ENCODE measurements around the gene RPS27A. TPM values are rescaled to one million over a fixed set of nuclear protein-coding genes. Genes with fewer than 3 reads are reported as not detected.
"Not testable (repeated sequence)": the region's sequence is repeated elsewhere in the genome, so short reads cannot be mapped to it uniquely, and the experiment has no call there.

The RPS27A gene
- total and polyA plus RNA-seq, 9 donors = 1,558 to 6,047 (median 2,035) TPM

DNA sequence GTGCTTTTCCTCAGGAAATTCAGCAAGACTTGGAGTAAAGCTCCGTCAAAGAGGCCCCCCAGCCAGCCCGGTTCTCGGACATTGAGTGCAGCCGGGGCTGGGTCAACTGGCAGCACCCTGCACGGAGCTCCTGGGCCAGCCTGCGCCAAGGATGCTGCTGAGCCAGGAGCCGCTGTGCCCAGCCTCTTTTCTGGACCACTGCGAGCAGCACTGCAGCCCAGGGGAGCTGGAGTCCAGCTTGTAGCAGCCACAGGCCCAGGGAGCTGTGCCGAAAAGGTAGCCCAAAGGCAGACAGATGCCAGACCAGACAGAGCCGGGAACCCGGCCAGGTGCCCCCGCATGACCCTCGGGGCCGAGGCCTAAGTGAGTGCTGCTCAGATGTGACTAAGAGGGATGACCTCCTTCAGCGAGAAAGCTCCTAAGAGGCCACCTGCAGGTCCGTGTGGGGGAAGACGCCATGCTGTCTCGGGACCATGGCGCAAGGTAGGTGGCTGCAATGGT, 7.7 kb upstream of the RPS27A start:
- peak in 3 of 5 donors; percentile 20 to 52 (median 41) for DNase-seq
- no peaks in the 10 kb centered on the region for H3K27me3 ChIP-seq
- intact Hi-C loops (cut with DNase I) = no loop called here
- peaks cover 11% of the 10 kb centered on the region for H3K4me1 ChIP-seq (ENCODE audit: insufficient read depth)
- no peak overlapping the region for H3K4me3 ChIP-seq
- peak overlapping the region in 1 of 2 donors; percentile 94 for H3K27ac ChIP-seq
- no peaks in the 10 kb centered on the region for H3K9me3 ChIP-seq
- no peaks in the 10 kb centered on the region for H3K36me3 ChIP-seq
- WGBS, 3 donors = 72 to 81% (median 80%) methylated on average over 18 to 19 of the region's 19 CpGs
- no peak for TF ChIP-seq POLR2A (IDR thresholded peaks at IDR 0.05)
- TF ChIP-seq, protein P1, sequence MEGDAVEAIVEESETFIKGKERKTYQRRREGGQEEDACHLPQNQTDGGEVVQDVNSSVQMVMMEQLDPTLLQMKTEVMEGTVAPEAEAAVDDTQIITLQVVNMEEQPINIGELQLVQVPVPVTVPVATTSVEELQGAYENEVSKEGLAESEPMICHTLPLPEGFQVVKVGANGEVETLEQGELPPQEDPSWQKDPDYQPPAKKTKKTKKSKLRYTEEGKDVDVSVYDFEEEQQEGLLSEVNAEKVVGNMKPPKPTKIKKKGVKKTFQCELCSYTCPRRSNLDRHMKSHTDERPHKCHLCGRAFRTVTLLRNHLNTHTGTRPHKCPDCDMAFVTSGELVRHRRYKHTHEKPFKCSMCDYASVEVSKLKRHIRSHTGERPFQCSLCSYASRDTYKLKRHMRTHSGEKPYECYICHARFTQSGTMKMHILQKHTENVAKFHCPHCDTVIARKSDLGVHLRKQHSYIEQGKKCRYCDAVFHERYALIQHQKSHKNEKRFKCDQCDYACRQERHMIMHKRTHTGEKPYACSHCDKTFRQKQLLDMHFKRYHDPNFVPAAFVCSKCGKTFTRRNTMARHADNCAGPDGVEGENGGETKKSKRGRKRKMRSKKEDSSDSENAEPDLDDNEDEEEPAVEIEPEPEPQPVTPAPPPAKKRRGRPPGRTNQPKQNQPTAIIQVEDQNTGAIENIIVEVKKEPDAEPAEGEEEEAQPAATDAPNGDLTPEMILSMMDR (IDR thresholded peaks at IDR 0.05) = no peak
- no peak for TF ChIP-seq EP300 (IDR thresholded peaks at IDR 0.05)

DNA sequence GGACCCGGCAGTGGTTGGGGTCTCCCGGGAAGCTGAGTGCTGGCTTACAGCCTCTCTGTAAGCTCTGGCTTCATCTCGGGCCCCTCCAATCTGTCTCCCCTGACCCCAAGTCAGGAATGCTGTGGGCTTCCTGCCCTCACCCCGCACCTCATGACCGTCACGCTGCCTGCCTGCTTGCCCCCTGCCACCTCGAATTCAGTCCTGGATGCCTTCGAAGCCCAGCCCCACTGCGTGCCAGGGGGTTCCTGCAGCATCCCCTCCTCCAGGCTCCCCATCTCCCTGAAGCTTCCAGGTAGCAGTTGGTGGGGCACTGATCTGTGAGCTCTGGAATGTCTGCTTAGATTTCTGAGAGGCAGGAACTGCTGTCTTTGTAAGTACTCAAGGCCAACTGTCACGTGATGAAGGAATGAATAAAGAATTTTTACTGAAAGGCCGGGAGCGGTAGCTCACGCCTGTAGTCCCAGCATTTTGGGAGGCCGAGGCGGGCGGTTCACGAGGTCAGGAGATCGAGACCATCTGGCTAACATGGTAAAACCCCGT, 6.9 kb upstream of the RPS27A start:
- WGBS, 3 donors = 36 to 75% (median 53%) methylated on average over 18 to 19 of the region's 19 CpGs
- Histone ChIP-seq H3K27me3 (no peaks in the 10 kb centered on the region), H3K4me1 (ENCODE audit: insufficient read depth) (peaks cover 12% of the 10 kb centered on the region), H3K9me3 (no peaks in the 10 kb centered on the region), H3K4me3 (no peak overlapping the region), H3K27ac (no peak overlapping the region), H3K36me3 (no peaks in the 10 kb centered on the region)
- TF ChIP-seq, protein P1 (IDR thresholded peaks at IDR 0.05) = no peak
- DNase-seq = peak in 1 of 5 donors; percentile 25
- intact Hi-C loops (cut with DNase I) = no loop called here

DNA sequence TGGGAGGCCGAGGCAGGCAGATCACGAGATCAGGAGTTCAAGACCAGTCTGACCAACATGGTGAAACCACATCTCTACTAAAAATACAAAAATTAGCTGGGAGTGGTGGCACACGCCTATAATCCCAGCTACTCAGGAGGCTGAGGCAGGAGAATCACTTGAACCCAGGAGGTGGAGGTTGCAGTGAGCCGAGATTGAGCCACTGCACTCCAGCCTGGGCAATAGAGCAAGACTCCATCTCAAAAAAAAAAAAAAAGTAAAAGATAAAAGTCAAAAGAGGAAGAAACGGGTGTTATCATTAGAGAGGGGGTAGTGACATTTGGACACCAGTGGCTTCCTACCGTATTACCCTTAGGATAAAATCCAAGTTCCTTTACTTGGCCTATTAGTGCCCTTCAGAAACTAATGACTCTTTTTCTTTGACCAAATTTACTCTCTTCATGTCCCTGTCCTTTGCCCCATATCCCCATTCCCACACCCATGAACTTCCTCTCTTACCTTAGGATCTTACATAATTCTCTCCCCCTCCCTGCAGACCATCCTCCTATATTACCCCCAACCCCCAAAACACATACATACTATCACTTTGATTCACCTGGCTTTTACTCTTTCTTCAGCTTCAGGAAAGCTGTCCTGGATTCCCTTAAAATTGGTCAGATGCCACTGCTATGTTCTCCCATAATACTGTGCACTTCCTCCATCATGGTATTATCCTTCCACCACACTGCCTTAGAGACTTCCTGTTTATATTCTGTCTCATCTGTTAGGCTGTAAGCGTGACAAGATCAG, 4.9 kb upstream of the RPS27A start:
- intact Hi-C loops (cut with DNase I); H3K27ac ChIP-seq; H3K9me3 ChIP-seq; H3K27me3 ChIP-seq; H3K36me3 ChIP-seq; H3K4me3 ChIP-seq; H3K4me1 ChIP-seq (ENCODE audit: insufficient read depth); DNase-seq: not testable (repeated sequence)
- 80 to 85% (median 83%) methylated on average over 7 of the region's 7 CpGs for WGBS, 3 donors

DNA sequence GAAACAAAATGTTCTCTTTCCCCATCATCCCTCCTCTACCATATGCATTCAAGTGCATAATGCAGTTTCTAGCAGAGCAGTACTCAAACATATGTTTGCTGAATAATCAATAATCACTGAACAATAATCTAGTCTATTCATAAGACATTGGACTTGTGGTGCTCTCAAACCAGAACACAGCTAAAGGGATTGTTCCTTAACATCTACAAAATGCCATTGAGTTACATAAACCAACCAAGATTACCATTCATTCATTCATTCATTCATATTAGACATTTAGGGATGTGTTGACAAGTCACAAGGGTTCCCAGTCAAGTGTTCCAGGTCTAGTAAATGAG, 4.3 kb upstream of the RPS27A start:
- H3K36me3 ChIP-seq = no peaks in the 10 kb centered on the region
- intact Hi-C loops (cut with DNase I) = no loop called here
- DNase-seq = no peak
- H3K27me3 ChIP-seq = no peaks in the 10 kb centered on the region
- H3K4me3 ChIP-seq = no peak overlapping the region
- H3K27ac ChIP-seq = no peak overlapping the region
- H3K9me3 ChIP-seq = no peaks in the 10 kb centered on the region
- TF ChIP-seq EP300 (IDR thresholded peaks at IDR 0.05) (no peak), POLR2A (IDR thresholded peaks at IDR 0.05) (no peak)
- TF ChIP-seq, protein P1 (IDR thresholded peaks at IDR 0.05) = no peak
- H3K4me1 ChIP-seq (ENCODE audit: insufficient read depth) = peaks cover 8% of the 10 kb centered on the region

DNA sequence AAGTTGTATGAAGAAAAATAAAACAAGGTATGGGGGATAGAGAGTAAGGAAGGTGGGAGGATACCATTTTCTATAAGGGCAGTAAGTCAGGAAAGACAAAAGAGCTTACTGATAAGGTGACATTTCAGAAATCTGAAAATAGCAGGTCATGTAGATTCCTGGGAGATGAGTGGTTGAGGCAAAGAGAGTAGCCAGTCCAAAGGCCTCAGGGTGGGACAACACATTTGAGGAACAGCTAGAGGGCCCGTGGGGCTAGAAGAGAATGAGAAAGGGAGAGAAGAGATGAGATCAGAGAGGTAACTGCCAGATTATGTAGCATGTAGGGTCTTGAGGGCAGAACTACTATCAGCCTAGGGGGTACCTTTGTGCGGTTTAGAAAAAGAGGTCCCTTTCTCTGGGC, 3.3 kb upstream of the RPS27A start:
- WGBS, 3 donors = 87 to 91% (median 90%) methylated on average over 2 of the region's 2 CpGs
- H3K4me1 ChIP-seq (ENCODE audit: insufficient read depth) = peaks cover 12% of the 10 kb centered on the region
- H3K27me3 ChIP-seq = no peaks in the 10 kb centered on the region
- H3K36me3 ChIP-seq = no peaks in the 10 kb centered on the region
- no peak overlapping the region for H3K27ac ChIP-seq
- no peak for DNase-seq
- intact Hi-C loops (cut with DNase I) = no loop called here
- TF ChIP-seq, protein P1 (IDR thresholded peaks at IDR 0.05) = no peak
- TF ChIP-seq EP300 (IDR thresholded peaks at IDR 0.05) = no peak
- no peak for TF ChIP-seq POLR2A (IDR thresholded peaks at IDR 0.05)
- no peak overlapping the region for H3K4me3 ChIP-seq
- H3K9me3 ChIP-seq = no peaks in the 10 kb centered on the region

All from ovary (tissue), 9 donors.